Embryonic facial prominence (tissue), 1 donor: ENCODE results near the gene SHISA3.
"Not testable (repeated sequence)": the region's sequence is repeated elsewhere in the genome, so short reads cannot be mapped to it uniquely, and the experiment has no call there.

ENCODE experiments used
- DNase-seq: peaks from one replicate; pipeline ENCODE4 v3.0.0-alpha.2; 2016; ENCODE audit errors: extremely low spot score

The SHISA3 gene

GRCh38 chr4:42396752-42397634 lies at the start of gene SHISA3:
Gene SHISA3, plus strand, starts transcription at chr4:42397488. Its CDS starts 569 bp downstream, at chr4:42398057.
- no peak for DNase-seq

DNA sequence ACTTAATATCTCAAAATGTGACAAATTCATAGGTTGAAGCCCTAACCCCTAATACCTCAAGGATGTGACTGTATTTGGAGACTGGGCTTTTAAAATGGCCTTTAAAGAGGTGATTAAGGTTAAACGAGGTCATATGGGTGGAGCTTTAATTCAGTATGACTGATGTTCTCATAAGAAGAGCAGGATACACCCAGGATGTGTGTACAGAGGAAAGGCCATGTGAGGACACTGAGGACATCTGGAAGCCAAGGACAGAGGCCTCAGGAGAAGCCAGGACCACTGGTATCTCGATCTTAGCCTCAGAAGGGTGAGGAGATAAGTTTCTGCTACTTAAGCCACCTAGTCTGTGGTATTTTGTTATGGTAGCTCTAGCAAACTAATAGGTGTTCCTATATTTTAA lies 49.0 kb upstream of the SHISA3 start:
- DNase-seq = no peak

DNA sequence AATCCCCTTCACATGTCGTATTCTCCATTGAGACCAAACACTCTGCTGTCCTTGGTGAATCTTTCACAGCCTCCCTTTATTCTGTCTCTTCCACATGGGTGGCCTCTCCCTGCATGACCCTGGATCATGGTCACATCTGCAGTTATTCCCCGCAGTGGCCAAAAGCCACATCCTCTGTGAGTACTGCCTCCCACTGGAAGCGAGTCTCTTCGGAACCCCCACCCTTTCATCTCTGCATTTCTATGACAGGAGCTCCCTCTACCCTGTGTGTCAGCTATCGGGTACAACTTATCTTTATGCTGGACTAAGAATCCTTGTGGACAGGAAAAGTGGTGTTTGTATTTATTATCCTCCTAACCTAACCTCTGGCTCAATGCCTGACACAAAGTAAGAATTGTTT lies 48.6 kb upstream of the SHISA3 start:
- no peak for DNase-seq

- DNase-seq = no peak
Measured at GRCh38 chr4:42350611-42351182, 46.6 kb upstream of the SHISA3 start.

DNA sequence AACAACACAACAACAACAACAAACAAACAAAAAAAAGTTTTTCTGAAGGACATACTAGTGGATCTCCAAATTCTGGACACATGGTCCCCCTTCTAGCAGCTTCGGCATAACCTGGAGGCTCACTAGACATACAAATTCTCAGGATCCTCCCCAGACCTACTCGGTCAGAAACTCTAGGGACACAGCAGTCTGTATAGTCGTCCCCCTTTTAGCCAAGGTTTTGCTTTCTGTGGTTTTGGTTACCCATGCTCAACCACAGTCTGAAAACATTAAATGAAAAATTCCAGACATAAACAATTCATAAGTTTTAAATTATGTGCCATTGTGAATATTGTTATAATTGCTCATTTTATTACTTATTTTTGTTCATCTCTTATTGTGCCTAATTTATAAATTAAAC lies 45.2 kb upstream of the SHISA3 start:
- no peak for DNase-seq

DNA sequence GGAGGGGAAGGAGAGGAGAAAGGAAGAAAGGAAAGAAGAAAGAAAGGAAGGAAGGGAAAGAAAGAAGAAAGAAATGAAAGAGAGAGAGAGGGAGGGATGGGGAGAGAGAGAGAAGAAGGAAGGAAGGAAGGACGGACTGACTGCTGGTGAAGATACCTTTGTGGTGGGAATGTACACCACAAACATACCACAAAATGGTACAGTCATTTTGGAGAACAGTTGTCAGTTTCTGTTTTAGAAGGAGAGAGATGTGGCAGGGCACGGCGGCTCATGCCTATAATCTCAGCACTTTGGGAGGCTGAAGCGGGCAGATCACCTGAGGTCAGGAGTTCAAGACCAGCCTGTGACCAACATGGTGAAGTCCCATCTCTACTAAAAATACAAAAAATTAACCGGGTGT lies 40.0 kb upstream of the SHISA3 start:
- no peak for DNase-seq

GRCh38 chr4:42359711-42360110 lies 37.6 kb upstream of the SHISA3 start:
- no peak for DNase-seq

- no peak for DNase-seq
Measured at GRCh38 chr4:42360256-42360669, 37.0 kb upstream of the SHISA3 start.

GRCh38 chr4:42361456-42361855 lies 35.8 kb upstream of the SHISA3 start:
- no peak for DNase-seq

GRCh38 chr4:42362591-42362990 lies 34.7 kb upstream of the SHISA3 start:
- DNase-seq = no peak

GRCh38 chr4:42363614-42364013 lies 33.7 kb upstream of the SHISA3 start:
- no peak for DNase-seq

DNA sequence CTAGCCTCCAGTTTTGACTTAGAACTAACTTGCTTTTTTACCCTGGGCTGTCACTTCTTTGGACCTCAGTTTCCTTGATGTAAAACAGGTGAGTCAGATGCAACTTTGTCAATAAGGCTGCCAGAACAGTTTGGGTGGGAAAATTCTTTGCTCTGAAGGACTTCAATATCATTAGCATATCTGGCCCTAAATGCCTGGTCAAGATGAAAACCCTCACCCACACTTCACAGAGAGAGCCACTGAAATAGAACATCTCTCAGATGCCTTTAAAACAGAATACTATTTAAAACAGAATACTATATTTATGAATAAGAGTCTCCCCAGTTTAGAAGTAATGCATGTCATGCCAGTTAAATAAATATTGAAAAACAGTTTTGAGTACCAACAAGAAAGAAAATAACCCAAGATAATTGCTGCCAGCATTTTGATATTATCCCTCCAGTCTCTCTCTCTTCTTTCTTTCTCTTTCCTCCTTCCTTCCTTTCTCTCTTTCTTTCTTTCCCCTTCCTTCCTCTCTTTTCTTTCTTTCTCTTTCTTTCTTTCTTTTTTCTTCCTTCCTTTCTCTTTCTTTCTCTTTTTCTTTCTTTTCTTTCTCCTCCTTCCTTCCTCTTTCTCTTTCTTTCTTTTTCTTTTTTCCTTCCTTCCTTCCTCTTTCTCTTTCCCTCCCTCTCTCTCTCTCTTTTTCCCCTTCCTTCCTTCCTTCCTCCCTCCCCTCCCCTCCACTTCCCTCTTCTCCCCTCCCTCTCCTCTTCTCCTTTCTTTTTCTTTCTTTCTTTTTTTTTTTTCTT lies 32.8 kb upstream of the SHISA3 start:
- DNase-seq = no peak

GRCh38 chr4:42366959-42367358 lies 30.3 kb upstream of the SHISA3 start:
- DNase-seq = no peak

- DNase-seq = no peak
Measured at GRCh38 chr4:42369489-42369888, 27.8 kb upstream of the SHISA3 start.

DNA sequence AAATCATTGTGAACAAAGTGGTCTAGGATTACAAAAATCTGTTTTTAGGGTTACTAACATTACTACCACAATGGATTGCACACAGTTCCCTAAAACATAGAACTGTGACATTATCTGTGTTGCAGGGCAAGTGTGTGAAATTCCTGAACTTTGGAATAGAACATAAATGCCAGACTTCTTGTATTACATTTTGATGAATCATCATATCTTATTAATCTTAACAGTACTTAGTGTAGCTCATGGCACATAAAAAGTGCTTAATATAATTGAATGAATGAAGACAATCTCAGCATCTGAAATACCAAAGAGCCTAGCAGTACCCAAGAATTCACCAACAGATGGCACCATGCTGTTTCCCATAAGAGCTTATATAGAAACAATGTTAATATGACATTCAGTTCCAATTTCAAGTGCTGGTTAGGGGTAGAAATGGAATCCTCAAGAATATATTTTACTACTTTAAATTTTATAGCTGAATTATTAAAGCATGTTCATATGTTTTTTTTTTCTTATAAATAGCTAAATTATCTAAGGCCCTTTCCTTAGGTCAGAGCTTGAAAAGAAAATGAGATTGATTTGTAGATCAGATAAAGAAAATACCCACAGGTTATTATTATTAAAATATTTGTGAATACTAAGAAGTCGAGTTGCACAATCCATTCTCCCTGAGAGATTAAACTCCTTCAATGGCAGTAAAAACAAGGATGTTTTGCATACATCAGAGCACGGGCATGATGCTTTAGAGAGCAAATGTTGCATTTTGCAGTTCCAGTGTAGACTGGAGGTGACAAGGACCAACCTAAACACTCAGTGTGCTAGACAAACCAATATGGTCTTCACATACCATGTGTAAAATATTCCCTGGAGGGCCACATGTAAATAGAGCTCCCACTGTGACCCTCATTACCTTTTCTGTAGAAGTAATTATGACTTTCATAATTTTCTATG lies 25.7 kb upstream of the SHISA3 start:
- peak; percentile 59 for DNase-seq

GRCh38 chr4:42372303-42372702 lies 25.0 kb upstream of the SHISA3 start:
- DNase-seq = not testable (repeated sequence)

- DNase-seq = no peak
Measured at GRCh38 chr4:42377497-42377896, 19.8 kb upstream of the SHISA3 start.

DNA sequence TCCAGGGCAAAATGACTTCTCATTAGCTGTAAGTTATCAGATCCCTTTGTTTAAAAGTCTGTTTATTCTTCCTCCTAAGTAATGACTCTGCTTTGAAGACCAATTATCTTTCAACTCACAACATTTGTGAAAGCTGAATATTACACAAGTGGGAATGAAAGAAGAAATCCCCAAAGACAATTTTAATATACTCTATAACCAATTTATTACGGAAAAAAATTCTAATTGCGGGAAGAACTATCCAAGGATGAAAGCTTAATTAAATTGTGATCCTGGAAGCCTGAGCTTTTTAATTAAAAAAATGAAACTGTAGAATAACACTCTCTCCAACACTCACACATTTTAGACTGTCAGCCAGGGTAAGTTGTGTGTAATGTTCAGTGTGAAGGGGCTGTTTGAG lies 15.6 kb upstream of the SHISA3 start:
- DNase-seq = no peak

- no peak for DNase-seq
Measured at GRCh38 chr4:42385516-42385915, 11.8 kb upstream of the SHISA3 start.

GRCh38 chr4:42390622-42391354 lies 6.5 kb upstream of the SHISA3 start:
- no peak for DNase-seq

GRCh38 chr4:42391355-42391664 lies 6.0 kb upstream of the SHISA3 start:
- DNase-seq = no peak
